ENCODE measurements around the gene ASTN2. TPM values are rescaled to one million over a fixed set of nuclear protein-coding genes. Genes with fewer than 3 reads are reported as not detected.

Gene ASTN2
- total RNA-seq, 2 donors from 2014 or later = 113 to 153 TPM

GRCh38 chr9:117075636-117076035, 339.2 kb downstream of the ASTN2 start:
- Histone ChIP-seq H3K4me1 (replicated peaks) (no peaks in the 10 kb centered on the region), H3K9me3 (no peaks in the 10 kb centered on the region), H3K36me3 (no peaks in the 10 kb centered on the region), H3K27ac (no peak overlapping the region), H3K27me3 (replicated peaks; ENCODE audit: insufficient read depth) (no peaks in the 10 kb centered on the region), H3K4me3 (no peak overlapping the region)
- intact Hi-C loops (cut with DNase I) = no loop called here
- no peak for DNase-seq (ENCODE audit: low spot score)
- TF ChIP-seq POLR2A (IDR thresholded peaks at IDR 0.05) = no peak
- TF ChIP-seq POLR2AphosphoS5 (IDR thresholded peaks at IDR 0.05) = no peak
- no peak for TF ChIP-seq CTCF (IDR thresholded peaks at IDR 0.05)

GRCh38 chr9:117074784-117075520, 339.9 kb downstream of the ASTN2 start:
- DNase-seq (ENCODE audit: low spot score) = no peak
- Histone ChIP-seq H3K4me1 (replicated peaks) (no peaks in the 10 kb centered on the region), H3K9me3 (no peaks in the 10 kb centered on the region), H3K27me3 (replicated peaks; ENCODE audit: insufficient read depth) (no peaks in the 10 kb centered on the region), H3K27ac (no peak overlapping the region), H3K4me3 (no peak overlapping the region), H3K36me3 (no peaks in the 10 kb centered on the region)
- 51% methylated on average over 7 of the region's 7 CpGs for WGBS
- intact Hi-C loops (cut with DNase I) = no loop called here
- no peak for TF ChIP-seq POLR2A (IDR thresholded peaks at IDR 0.05)
- TF ChIP-seq POLR2AphosphoS5 (IDR thresholded peaks at IDR 0.05) = no peak
- no peak for TF ChIP-seq CTCF (IDR thresholded peaks at IDR 0.05)

- Histone ChIP-seq H3K27ac (peak overlapping the region in 1 of 2 donors; percentile 39), H3K4me1 (replicated peaks) (no peaks in the 10 kb centered on the region), H3K36me3 (no peaks in the 10 kb centered on the region), H3K27me3 (replicated peaks; ENCODE audit: insufficient read depth) (no peaks in the 10 kb centered on the region), H3K4me3 (no peak overlapping the region), H3K9me3 (no peaks in the 10 kb centered on the region)
- intact Hi-C loops (cut with DNase I) = no loop called here
- WGBS = 67% methylated on average over 3 of the region's 3 CpGs
- no peak for TF ChIP-seq CTCF (IDR thresholded peaks at IDR 0.05)
- no peak for TF ChIP-seq POLR2A (IDR thresholded peaks at IDR 0.05)
- TF ChIP-seq POLR2AphosphoS5 (IDR thresholded peaks at IDR 0.05) = no peak
- DNase-seq (ENCODE audit: low spot score) = no peak
These were observed 340.6 kb downstream of the ASTN2 start for GRCh38 chr9:117074342-117074662.

GRCh38 chr9:117073539-117074341, 341.1 kb downstream of the ASTN2 start:
- DNase-seq (ENCODE audit: low spot score) = peak; percentile 42
- Histone ChIP-seq H3K36me3 (no peaks in the 10 kb centered on the region), H3K27me3 (replicated peaks; ENCODE audit: insufficient read depth) (no peaks in the 10 kb centered on the region), H3K9me3 (no peaks in the 10 kb centered on the region), H3K4me3 (no peak overlapping the region), H3K27ac (peak overlapping the region in 1 of 2 donors; percentile 39), H3K4me1 (replicated peaks) (no peaks in the 10 kb centered on the region)
- intact Hi-C loops (cut with DNase I) = no loop called here
- WGBS = 41% methylated on average over 11 of the region's 11 CpGs
- peak; percentile 15 to 58 (median 54) for TF ChIP-seq CTCF (IDR thresholded peaks at IDR 0.05)
- no peak for TF ChIP-seq POLR2AphosphoS5 (IDR thresholded peaks at IDR 0.05)
- no peak for TF ChIP-seq POLR2A (IDR thresholded peaks at IDR 0.05)

All from prostate gland (tissue), 2 donors.